HCT116 (cell line): ENCODE data around the gene AAMDC.

Source experiments
- CEBPB ChIP-seq: IDR thresholded peaks from 2 replicates; pipeline ENCODE4 v1.6.1; 2012; ENCODE audit warnings: low read depth
- EGR1 ChIP-seq: IDR thresholded peaks from 2 replicates; pipeline ENCODE4 v1.6.1; 2012; ENCODE audit warnings: low read depth
- SIN3A ChIP-seq: IDR thresholded peaks from 2 replicates; pipeline ENCODE4 v1.6.1; 2012; ENCODE audit warnings: low read depth

- TF ChIP-seq EGR1 (no peak), SIN3A (no peak), CEBPB (no peak)
Observed at GRCh38 chr11:77823775-77824174, 2.8 kb downstream of the AAMDC start.
